ENCODE results near the gene SPC25. TPM values are rescaled to one million over a fixed set of nuclear protein-coding genes. Genes with fewer than 3 reads are reported as not detected.
"Not testable (repeated sequence)": the region's sequence is repeated elsewhere in the genome, so short reads cannot be mapped to it uniquely, and the experiment has no call there.

The SPC25 gene
- polyA plus RNA-seq, 1 donor: 7.5 TPM

- no peak for DNase-seq (ENCODE audit: low read depth)
Observed at GRCh38 chr2:168903888-168904287, 13.7 kb upstream of the SPC25 start.

DNA sequence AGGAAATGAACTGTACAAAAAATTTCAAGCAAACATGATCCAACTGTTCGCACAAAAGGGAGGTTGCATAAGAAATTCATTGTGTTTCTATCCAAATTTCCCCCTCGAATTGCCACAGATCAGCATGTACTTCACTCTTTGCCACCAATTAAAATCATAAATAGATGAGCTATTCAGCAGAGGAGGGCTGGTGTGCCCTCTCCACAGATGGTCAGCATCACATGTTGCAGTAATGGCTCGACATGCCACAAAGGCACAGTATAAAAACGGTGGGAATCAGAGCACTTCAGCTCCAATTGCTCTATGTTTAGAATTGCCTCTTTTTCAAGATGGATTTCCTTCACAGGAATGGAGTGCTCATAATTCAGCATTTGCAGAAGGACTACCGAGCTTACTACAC, 10.8 kb upstream of the SPC25 start, which contains the start of gene G6PC2:
G6PC2 (plus strand) TSS at position 289 of the 400 bp plus-strand sequence; CDS start at position 330, 41 bp downstream.
- DNase-seq (ENCODE audit: low read depth): no peak

DNA sequence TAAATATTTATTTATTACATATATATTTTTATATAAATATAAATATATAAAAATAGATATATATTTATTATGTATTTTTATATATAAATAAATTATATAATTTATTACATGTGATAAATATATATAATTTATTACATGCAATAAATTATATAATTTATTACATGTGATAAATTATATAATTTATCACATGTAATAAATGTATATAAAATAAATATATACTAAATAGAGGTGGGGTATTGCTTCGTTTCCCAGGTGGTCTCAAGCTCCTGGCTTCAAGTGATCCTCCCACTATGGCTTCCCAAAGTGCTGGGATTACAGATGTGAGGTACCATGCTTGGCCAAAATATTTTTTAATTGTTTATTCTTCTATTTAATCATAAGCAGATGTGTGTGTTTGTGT, 7.2 kb upstream of the SPC25 start:
- no peak for DNase-seq (ENCODE audit: low read depth)

DNA sequence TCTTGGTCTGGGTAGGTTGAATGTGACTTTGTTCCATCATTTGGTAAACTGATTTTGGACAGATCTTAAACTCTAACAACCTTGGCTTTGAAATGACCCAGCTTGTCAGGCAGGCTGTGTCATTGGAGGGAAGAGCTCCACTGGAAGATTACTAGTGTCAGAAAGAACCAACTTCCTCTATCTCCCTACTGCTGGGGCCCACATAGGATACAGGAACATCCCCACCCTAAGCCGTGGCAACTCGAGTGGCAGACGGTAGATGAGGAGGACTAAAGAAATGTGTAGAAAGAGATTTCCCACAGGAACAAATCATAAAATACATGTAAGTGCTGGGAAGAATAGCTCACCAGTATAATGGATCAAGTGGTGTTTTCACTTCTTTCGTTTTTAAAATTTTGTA, 6.6 kb upstream of the SPC25 start:
- no peak for DNase-seq (ENCODE audit: low read depth)

GRCh38 chr2:168895771-168896170, 5.5 kb upstream of the SPC25 start:
- no peak for DNase-seq (ENCODE audit: low read depth)

DNA sequence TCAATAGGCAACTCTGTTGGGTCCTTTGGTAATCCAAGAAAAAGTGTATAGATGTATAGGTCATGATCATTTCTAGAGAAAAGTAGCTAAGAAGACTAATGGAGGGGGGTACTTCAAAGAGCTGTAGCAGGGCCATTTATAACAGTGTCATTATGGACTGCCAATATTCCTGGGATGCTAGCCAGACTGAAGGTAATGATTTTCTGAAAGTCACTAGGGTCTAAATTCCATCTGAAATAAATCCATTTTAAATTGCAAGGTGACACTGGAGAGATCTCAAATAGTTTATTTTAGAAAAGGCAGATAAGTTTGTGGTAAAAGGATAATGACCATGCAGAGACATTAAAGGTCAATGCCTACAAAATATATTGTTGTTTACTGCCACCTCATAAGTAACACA, 4.5 kb upstream of the SPC25 start:
- DNase-seq (ENCODE audit: low read depth): no peak

GRCh38 chr2:168894101-168894500, 3.9 kb upstream of the SPC25 start:
- DNase-seq (ENCODE audit: low read depth): no peak

GRCh38 chr2:168892327-168892726, 2.1 kb upstream of the SPC25 start:
- no peak for DNase-seq (ENCODE audit: low read depth)

DNA sequence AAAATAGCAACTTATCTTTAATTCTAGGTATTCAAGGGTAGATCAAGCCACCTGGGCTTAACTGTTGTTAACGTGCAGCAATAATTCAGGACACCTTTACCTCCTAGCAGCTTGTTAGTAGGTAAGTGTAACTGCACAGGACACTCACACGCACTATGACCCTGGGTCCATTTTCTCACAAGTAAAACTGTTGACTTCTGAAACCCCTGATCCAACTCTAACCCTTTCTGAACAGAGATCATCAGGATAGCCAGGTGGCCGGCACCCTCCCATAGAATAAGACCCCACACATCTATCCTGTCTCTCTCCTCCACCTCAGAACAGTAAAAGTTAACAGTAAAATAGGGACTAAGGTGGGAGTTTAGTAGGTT, 610 bp downstream of the SPC25 start:
- no peak for DNase-seq (ENCODE audit: low read depth)

DNA sequence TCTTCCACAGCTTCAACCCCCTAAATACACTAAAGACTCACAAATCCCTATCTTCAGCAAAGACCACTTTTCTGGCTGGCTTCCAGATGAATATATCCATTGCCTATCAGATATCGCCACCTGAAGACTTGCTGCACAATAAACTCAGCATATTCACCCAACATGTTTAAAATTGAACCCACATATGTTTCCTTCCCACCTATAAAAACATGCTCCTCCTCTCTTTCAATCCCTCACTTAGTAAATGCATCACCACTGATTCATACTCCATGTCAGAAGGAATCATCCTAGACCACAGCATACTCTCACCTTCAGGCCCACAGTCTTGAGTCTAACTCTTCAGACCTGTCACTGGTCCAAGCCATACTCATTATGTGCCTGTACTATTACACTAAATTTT, 5.3 kb downstream of the SPC25 start:
- no peak for DNase-seq (ENCODE audit: low read depth)

- not testable (repeated sequence) for DNase-seq (ENCODE audit: low read depth)
Observed at GRCh38 chr2:168882163-168882562, 8.1 kb downstream of the SPC25 start.

DNA sequence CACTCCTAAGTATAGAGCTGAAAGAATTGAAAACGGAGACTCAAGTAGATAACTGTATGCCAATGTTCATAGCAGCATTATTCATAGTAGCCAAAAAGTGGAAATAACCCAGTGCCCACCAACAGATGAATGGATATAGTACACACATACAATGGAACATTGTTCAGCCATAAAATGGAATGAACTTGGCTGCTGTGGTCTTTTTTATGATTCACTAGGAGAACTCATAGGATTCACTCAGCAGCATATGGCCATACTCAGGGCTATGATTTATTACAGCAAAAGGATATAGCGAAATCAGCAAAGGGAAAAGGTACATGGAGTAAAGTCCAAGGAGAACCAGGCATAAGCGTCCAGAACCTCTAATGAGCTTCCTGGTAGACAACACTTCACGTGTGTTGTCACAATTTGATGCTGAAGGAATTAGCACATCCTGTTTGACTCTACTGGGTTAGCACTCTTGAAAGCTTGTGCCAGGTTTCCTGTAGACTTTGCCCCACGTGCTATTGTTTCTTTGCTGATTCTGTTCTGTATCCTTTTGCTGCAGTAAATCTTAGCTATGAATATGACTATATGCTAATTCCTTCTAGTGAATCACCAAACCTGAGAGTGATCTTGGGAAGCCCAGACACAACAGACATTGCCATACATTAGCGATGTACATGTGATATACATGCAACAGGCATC, 15.7 kb downstream of the SPC25 start:
- no peak for DNase-seq (ENCODE audit: low read depth)

DNA sequence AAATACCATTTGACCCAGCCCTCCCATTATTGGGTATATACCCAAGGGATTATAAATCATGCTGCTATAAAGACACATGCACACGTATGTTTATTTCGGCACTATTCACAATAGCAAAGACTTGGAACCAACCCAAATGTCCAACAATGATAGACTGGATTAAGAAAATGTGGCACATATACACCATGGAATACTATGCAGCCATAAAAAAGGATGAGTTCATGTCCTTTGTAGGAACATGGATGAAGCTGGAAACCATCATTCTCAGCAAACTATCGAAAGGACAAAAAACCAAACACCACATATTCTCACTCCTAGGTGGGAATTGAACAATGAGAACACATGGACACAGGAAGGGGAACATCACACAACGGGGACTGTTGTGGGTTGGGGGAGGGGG, 19.4 kb downstream of the SPC25 start:
- DNase-seq (ENCODE audit: low read depth): not testable (repeated sequence)

- not testable (repeated sequence) for DNase-seq (ENCODE audit: low read depth)
Observed at GRCh38 chr2:168870369-168870768, 19.9 kb downstream of the SPC25 start.

DNA sequence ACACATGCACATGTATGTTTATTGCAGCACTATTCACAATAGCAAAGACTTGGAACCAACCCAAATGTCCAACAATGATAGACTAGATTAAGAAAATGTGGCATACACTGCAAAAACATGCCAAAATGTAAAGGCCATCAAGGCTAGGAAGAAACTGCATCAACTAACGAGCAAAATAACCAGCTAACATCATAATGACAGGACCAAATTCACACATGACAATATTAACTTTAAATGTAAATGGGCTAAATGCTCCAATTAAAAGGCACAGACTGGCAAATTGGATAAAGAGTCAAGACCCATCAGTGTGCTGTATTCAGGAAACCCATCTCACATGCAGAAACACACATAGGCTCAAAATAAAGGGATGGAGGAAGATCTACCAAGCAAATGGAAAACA, 23.1 kb downstream of the SPC25 start:
- DNase-seq (ENCODE audit: low read depth): not testable (repeated sequence)

DNA sequence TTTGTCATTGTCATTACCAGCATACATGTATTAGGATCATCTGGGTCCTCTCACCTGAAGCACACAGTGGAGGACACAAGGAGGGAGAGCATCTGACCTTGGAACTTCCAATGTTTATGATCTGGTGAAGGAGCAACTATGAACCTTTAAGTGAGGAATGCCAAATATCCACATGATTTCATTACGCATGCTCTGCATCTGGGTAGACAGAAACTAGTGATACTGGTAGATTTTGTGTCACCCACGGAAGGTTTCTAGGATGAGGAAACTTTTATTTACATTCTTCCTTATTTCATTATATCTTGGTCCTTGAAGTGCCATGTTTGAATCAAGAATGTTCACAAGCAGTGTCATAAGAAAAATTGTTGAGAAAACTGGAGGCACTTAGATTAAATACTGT, 32.1 kb downstream of the SPC25 start:
- no peak for DNase-seq (ENCODE audit: low read depth)

GRCh38 chr2:168855601-168856000, 34.6 kb downstream of the SPC25 start:
- DNase-seq (ENCODE audit: low read depth): no peak

DNA sequence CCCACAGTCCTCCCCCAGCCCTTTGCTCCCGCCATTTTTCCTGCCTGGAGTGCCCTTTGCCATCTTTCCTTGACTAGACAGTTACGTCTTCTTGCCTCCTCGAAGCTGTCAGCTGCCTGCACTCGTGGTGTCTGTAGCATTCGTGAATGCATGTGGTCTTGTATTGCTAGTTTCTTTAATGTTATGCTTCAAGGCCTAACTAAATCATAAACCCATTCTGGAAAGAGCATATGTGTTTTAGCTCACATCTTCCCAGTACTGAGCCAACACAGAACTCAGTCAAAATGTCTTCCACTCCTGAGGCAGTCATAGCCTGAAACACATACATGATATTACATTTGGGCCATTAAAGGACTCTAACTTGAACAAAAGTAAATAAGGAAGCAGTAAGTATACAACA, 35.6 kb downstream of the SPC25 start:
- DNase-seq (ENCODE audit: low read depth): no peak

DNA sequence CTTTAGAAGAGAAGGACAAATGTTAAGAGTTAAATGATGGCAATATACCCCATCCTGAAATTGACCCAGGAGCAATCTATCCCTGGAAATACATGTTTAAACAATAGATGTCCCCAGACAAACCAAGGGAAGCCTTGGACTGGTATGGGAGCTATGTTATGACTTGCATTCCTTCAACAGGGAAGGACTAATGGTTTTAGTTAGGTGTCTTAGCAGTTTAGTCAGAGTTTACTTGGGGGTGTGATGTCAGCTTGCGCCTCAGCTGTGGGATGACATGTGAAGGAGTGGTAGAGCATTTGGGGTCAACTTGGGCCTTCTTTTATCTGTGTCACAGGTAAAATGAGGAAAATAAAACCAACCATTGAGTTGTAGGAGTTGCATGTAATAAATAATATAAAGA, 36.8 kb downstream of the SPC25 start:
- no peak for DNase-seq (ENCODE audit: low read depth)

DNA sequence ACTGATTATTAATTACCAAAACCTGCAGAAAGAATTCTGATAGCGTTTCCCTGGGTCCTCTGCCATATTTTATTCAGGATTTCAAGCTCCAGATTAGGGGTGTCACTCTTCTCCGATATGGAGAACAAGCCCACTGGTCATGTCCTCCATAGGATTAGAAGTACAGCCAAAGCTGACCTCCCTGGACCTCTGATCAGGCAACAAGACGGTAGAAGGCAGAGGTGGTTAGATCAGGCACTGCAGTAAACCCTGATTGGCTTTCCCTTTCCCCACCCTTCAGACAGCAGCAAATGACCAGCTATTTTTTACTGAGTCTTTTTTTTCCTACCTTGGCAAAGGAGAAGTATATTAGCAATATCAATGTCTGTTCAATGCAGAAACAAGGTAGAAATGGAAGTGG, 37.7 kb downstream of the SPC25 start:
- DNase-seq (ENCODE audit: low read depth): no peak

DNA sequence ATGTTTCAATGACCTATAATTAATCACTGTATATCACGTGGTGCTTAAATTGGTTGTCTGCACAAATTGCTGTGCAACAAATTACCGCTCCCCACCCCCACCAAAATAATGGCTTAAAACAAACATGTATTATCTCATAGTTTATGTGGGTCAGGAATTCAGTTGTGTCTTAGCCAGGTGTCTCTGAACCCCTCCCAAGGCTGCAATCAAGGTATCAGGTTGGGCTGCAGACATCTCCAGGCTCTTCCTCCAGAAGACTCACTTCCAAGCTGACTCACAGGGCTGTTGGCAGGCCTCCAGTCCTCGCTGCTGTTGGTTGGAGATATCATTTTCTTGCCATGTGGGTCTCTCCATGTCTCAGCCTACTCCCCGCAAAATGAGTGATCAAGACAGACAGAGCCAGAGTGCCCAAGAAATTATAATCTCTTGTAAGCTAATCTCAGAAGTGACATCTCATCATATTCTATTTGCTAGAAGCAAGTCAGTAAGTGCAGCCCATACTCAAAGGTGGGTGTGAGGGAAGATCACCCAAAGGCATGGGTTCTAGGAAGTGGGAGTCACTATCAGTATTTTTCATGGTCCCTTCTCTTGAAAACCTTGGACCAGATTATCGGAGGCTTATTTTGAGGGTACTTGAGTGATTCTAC, 38.4 kb downstream of the SPC25 start:
- no peak for DNase-seq (ENCODE audit: low read depth)

- DNase-seq (ENCODE audit: low read depth): no peak
Observed at GRCh38 chr2:168850846-168851245, 39.4 kb downstream of the SPC25 start.

DNA sequence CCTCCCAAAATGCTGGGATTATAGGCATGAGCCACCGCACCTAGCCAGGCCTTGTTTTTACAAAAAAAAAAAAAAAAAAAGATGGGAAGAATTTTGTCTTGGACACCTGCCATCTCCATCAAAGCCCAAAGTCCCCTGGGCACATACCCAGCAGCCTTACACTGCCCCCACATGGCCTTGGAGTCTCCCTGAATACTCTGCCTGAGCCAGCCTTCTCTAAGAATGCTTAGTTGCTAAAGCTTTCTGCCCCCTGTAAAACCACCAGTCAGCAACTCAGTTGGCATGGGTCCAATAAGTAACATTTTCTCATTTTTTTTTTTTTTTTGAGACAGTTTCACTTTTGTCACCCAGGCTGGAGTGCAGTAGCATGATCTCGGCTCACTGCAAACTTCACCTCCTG, 40.6 kb downstream of the SPC25 start:
- DNase-seq (ENCODE audit: low read depth): no peak

DNA sequence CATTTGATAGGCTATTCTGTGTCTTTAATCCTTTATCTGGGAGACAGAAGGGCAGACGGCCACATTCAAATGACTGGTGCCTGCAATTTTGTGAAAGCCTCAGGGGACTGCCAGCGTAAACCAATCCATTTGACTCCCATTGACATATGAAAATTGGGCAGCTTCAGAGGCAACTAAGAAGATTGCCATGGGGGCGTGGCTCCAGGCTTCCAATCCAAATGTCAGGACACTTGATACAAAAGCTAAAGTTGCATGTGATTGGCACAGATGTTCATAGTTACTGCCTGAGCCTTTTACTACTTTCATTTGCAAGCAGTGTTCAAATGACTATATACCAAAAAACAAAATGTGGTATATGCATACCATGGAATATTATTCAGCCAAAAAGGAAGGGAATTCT, 42.0 kb downstream of the SPC25 start:
- no peak for DNase-seq (ENCODE audit: low read depth)

Data from forelimb muscle (tissue), 1 donor.